PC-3 (cell line): ENCODE measurements around the gene LAMA5.

Experiments
- EZH2 ChIP-seq: fragments of 300-600 bp; sonication (generic); IDR thresholded peaks from one replicate; pipeline ENCODE4 v1.6.1; 2017; ENCODE audit warnings: antibody characterized with exemption, mild to moderate bottlenecking, low read length; ENCODE audit not compliant: unreplicated experiment
- EZH2phosphoT487 ChIP-seq: fragments of 300-600 bp; sonication (generic); IDR thresholded peaks from 2 replicates; pipeline ENCODE4 v1.6.1; 2018; ENCODE audit warnings: mild to moderate bottlenecking, antibody characterized with exemption, low read length, borderline replicate concordance
- TF ChIP-seq, protein P1 (sequence below): fragments of 300-600 bp; sonication (generic); conservative IDR thresholded peaks from 2 replicates; pipeline ENCODE4 v1.5.1; 2017; ENCODE audit warnings: antibody characterized with exemption, low read depth, mild to moderate bottlenecking, low read length

DNA sequence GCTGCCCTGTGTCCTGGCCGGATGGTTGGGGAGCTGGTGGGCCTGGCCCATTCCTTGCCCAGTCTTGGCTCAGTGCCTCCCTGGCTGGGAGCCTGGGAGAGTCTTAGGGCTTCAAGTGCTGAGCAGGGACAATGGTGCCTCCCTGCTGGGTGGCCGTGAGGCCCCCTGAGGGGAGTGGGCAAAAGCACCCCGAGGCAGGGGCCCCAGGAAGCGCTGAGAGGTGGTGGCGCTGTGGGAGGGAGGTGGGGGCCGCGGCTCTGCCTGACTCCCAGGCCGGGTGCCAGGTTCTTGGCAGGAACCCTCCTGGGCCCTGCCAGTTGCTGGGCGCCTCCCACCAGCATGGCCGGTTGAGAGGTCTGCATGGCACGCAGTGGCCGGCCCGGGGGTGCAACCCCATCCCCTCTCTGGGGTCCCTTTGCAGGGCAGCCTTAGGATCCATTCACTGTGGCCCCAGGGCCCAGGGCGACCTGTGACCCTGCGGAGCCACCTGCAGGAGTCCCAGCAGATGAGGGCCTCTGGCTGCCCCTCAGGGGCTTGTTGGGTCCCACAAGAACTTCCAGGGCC lies 10.6 kb upstream of the LAMA5 start:
- no peak for TF ChIP-seq EZH2
- TF ChIP-seq, protein P1, sequence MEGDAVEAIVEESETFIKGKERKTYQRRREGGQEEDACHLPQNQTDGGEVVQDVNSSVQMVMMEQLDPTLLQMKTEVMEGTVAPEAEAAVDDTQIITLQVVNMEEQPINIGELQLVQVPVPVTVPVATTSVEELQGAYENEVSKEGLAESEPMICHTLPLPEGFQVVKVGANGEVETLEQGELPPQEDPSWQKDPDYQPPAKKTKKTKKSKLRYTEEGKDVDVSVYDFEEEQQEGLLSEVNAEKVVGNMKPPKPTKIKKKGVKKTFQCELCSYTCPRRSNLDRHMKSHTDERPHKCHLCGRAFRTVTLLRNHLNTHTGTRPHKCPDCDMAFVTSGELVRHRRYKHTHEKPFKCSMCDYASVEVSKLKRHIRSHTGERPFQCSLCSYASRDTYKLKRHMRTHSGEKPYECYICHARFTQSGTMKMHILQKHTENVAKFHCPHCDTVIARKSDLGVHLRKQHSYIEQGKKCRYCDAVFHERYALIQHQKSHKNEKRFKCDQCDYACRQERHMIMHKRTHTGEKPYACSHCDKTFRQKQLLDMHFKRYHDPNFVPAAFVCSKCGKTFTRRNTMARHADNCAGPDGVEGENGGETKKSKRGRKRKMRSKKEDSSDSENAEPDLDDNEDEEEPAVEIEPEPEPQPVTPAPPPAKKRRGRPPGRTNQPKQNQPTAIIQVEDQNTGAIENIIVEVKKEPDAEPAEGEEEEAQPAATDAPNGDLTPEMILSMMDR, result no peak
- no peak for TF ChIP-seq EZH2phosphoT487
